HL-60 (cell line): ENCODE data around the gene IL18R1.

Source experiments
- CTCF ChIP-seq: IDR thresholded peaks from one replicate; pipeline ENCODE4 v1.5.1; 2011; ENCODE audit warnings: low read length, control low read depth, inconsistent platforms; ENCODE audit not compliant: insufficient read depth
- GABPA ChIP-seq: IDR thresholded peaks from 2 replicates; pipeline ENCODE4 v1.6.1; 2012; ENCODE audit warnings: low read depth

- TF ChIP-seq CTCF (no peak), GABPA (no peak)
These were observed 28.1 kb downstream of the IL18R1 start for GRCh38 chr2:102383722-102384121.
